GM12874 (cell line): Measurements from ENCODE around the gene FBXL14.

Experiments used
- TF ChIP-seq, protein P1 (sequence below): IDR thresholded peaks from 2 replicates; pipeline ENCODE4 v1.5.1; 2011; ENCODE audit warnings: low read depth, mild to moderate bottlenecking, control low read depth, low read length, moderate library complexity; ENCODE audit not compliant: insufficient read depth

Gene FBXL14

DNA sequence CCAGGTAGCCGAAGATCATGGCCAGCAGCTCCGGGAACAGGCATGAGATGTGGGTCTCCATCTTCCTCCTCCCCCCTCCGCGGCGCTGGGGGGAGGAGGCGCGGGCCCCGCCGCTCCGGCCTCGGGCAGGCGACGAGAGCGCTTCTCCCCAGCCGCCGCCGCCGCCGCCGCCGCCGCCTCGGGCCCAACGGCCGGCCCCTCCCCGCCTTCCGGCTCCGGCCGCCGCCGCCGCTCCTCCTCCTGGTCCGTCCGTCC is 448 bp downstream of the FBXL14 start:
- TF ChIP-seq, protein P1, sequence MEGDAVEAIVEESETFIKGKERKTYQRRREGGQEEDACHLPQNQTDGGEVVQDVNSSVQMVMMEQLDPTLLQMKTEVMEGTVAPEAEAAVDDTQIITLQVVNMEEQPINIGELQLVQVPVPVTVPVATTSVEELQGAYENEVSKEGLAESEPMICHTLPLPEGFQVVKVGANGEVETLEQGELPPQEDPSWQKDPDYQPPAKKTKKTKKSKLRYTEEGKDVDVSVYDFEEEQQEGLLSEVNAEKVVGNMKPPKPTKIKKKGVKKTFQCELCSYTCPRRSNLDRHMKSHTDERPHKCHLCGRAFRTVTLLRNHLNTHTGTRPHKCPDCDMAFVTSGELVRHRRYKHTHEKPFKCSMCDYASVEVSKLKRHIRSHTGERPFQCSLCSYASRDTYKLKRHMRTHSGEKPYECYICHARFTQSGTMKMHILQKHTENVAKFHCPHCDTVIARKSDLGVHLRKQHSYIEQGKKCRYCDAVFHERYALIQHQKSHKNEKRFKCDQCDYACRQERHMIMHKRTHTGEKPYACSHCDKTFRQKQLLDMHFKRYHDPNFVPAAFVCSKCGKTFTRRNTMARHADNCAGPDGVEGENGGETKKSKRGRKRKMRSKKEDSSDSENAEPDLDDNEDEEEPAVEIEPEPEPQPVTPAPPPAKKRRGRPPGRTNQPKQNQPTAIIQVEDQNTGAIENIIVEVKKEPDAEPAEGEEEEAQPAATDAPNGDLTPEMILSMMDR = no peak

GRCh38 chr12:1593174-1594005 is 991 bp downstream of the FBXL14 start:
- TF ChIP-seq, protein P1 = no peak

DNA sequence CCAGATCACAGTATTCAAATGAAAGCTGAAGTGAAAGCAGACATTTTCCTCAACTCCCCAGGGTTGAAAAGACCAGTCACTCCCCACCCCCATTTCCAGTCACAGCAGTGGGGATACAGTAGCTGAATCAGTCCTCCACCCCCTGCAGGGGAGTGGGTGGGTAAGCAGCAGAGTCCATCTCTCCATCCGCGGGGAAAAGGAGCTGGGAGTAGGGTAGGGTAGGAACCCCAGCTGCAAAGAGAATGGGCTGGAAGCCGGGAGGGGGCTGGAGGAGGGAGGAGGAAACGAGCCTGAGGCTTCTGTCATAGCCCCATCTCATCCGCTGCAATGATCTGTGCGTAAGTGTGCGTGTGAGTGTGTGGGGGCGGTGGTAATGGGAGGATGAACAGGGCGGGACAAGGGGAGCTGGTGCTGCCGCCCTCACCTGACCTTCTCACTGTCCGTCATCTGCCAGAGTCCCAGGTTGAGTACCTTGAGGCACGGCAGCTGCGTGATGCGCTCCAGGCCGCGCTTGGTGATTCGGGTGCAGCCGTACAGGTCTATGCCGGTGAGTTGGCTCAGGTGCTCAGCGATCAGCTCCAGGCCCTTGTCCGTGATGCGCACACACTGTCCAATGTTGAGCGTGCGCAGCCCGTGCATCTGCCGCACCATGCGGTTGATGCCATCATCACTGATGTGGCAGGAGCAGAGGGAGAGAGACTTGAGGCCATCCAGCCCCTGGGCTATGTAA is 1.8 kb downstream of the FBXL14 start:
- TF ChIP-seq, protein P1 = no peak

DNA sequence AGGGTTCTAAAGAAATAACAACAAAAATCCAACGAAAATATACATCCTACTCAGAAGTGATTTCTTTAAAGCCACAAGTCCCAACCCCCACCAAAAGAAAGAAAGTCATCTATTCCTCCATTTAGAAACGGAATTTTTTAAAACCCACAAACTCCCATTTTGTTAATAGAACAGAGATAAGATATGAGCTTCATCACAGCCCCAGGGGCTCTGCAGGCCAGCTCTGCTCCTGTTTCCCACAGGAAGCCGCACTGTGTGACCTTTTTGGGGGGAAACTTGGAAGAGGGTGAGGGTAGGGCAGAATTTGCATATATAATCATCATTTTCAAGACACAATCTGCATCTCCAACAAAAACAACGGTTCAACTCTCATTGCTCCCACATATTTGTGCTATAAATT is 2.8 kb downstream of the FBXL14 start:
- TF ChIP-seq, protein P1 = no peak

GRCh38 chr12:1591034-1591433 is 3.3 kb downstream of the FBXL14 start:
- TF ChIP-seq, protein P1 = 0 out of 2 replicates have a peak, but pooled peaks have one; percentile 3

- TF ChIP-seq, protein P1 = no peak
These were observed 4.0 kb downstream of the FBXL14 start for GRCh38 chr12:1590221-1590979.

GRCh38 chr12:1588575-1588947 is 5.8 kb downstream of the FBXL14 start:
- TF ChIP-seq, protein P1 = no peak
